ENCODE measurements around the gene TPP1. TPM values are rescaled to one million over a fixed set of nuclear protein-coding genes. Genes with fewer than 3 reads are reported as not detected.

TPP1 gene
- total RNA-seq, 4 donors from 2014 or later: 15.4 to 34.9 (median 27.8) TPM

DNA sequence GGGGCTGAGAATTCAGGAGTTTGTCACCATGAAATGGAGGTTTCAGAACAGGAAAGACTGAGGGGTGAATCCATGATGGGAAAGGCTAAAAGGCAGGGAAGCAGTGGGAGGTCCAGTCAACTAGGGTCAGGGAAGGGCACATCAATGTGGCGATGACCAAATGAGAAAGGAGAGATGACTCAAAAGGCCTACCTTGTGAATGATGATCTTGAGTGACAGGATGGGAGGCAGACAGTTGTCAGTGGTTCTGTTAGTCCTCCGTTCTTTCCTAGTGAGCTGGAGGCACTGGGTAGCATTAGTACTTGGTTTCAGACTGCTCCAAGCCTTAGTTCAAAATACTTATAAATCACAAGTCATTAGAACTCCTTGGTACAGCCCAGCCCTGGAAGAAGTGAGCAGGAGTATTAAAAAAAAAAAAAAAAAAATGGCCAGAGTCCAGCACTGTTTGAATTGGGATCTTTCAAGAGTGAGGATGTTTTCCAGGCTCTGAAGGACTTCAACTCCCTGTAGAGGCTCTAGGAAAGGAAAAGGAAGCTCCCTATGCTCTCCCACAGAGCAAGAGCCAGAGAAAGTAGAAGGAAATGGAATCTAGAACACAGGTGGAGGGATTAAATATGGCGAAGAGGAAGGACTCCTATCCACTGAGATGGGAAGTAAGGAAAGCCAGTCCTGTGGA, 44.7 kb upstream of the TPP1 start:
- TF ChIP-seq CTCF (IDR thresholded peaks at IDR 0.05) (no peak), POLR2A (IDR thresholded peaks at IDR 0.05) (no peak)
- 67 to 83% methylated on average over 2 to 3 of the region's 3 CpGs for WGBS, 2 donors
- no peak overlapping the region for H3K27ac ChIP-seq

DNA sequence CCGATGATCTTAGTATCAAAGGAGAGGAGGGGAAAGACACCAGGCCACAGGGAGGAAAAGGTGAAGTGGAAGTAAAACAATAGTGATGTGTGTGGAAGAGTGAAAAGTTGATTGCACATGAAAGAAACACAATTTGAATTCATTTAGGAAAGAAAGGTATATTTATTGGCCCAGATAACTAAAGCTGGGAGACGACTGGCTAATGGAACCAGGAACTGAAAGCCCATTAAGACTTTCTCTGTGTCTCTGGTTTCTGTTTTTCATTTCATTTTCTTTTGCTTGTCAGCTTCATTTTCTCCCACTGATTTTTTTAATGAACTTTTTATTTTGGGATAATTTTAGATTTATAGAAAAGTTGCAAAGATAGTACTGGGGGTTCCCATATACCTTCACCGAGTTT, 41.5 kb upstream of the TPP1 start:
- 71 to 84% methylated on average over 3 of the region's 3 CpGs for WGBS, 2 donors
- H3K4me3 ChIP-seq: no peak overlapping the region
- intact Hi-C loops (cut with DNase I): no loop called here
- H3K27ac ChIP-seq: no peak overlapping the region
- peaks cover 0 to 22% (median 0%) of the 10 kb centered on the region in 4 donors for H3K27me3 ChIP-seq
- no peak for TF ChIP-seq CTCF (IDR thresholded peaks at IDR 0.05)
- TF ChIP-seq POLR2A (IDR thresholded peaks at IDR 0.05): no peak
- peaks cover 0 to 7% (median 0%) of the 10 kb centered on the region in 3 donors for H3K4me1 ChIP-seq
- no peaks in the 10 kb centered on the region for H3K9me3 ChIP-seq
- no peaks in the 10 kb centered on the region for H3K36me3 ChIP-seq
- DNase-seq: no peak

More for the DNA sequence above, 44.7 kb upstream of the TPP1 start:
- Histone ChIP-seq H3K9me3 (no peaks in the 10 kb centered on the region), H3K36me3 (no peaks in the 10 kb centered on the region), H3K27me3 (no peaks in the 10 kb centered on the region), H3K4me3 (no peak overlapping the region), H3K4me1 (no peaks in the 10 kb centered on the region)
- intact Hi-C loops (cut with DNase I): no loop called here
- no peak for DNase-seq

DNA sequence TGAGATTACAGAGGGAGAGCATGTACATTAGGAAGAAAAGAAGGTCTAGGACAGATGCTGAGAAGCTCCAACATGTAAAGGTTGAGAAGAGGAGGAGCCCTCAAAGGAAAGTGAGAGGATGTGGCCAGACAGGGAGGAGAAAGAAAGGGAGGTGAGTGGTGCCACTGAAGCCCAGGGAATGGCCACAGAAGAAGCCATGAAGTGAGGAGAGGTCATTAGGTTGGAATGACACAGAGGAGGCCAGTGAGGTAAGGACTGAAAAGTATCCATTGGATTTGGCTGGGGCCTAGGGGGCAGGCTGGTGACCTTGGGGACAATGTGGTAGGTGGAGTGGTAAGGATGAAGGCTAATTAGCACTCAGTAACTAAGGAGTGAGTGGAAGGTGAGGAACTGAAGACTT, 39.4 kb upstream of the TPP1 start:
- no peak overlapping the region for H3K27ac ChIP-seq
- no peaks in the 10 kb centered on the region for H3K9me3 ChIP-seq
- no peaks in the 10 kb centered on the region for H3K36me3 ChIP-seq
- peaks cover 0 to 42% (median 0%) of the 10 kb centered on the region in 4 donors for H3K27me3 ChIP-seq
- intact Hi-C loops (cut with DNase I): no loop called here
- DNase-seq: no peak
- peaks cover 0 to 17% (median 0%) of the 10 kb centered on the region in 3 donors for H3K4me1 ChIP-seq
- TF ChIP-seq CTCF (IDR thresholded peaks at IDR 0.05): no peak
- TF ChIP-seq POLR2A (IDR thresholded peaks at IDR 0.05): no peak
- H3K4me3 ChIP-seq: no peak overlapping the region

DNA sequence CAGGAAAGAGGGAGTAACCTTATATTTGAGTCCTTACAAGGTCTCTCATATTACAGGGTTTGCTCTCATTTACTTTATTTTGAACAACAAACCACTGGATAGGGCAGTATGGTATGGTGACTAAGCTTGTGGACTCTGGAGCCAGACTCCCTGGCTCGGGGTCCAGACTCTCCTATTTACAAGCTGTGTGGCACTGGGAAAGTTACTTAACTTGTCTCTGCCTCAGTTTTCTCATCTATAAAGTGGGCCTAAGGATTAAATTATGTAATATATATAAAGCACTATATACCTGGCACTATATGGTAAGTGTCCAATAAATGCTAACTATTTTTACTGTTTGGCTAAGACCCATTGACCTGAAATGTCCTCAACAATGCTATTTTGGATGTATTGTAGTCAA, 38.1 kb upstream of the TPP1 start:
- TF ChIP-seq POLR2A (IDR thresholded peaks at IDR 0.05) (no peak), CTCF (IDR thresholded peaks at IDR 0.05) (no peak)
- intact Hi-C loops (cut with DNase I): no loop called here
- H3K4me1 ChIP-seq: peaks cover 0 to 21% (median 0%) of the 10 kb centered on the region in 3 donors
- no peak overlapping the region for H3K27ac ChIP-seq
- no peaks in the 10 kb centered on the region for H3K36me3 ChIP-seq
- H3K27me3 ChIP-seq: peaks cover 0 to 48% (median 0%) of the 10 kb centered on the region in 4 donors
- H3K9me3 ChIP-seq: no peaks in the 10 kb centered on the region
- H3K4me3 ChIP-seq: no peak overlapping the region
- no peak for DNase-seq
- WGBS, 2 donors: 63 to 80% methylated on average over 1 of the region's 1 CpG

GRCh38 chr11:6656936-6657335, 37.7 kb upstream of the TPP1 start:
- WGBS, 2 donors: 79% methylated on average over 5 of the region's 5 CpGs
- intact Hi-C loops (cut with DNase I): no loop called here
- DNase-seq: no peak

More at GRCh38 chr11:6656936-6657335, 37.7 kb upstream of the TPP1 start:
- no peaks in the 10 kb centered on the region for H3K9me3 ChIP-seq
- H3K27me3 ChIP-seq: peaks cover 0 to 48% (median 0%) of the 10 kb centered on the region in 4 donors
- TF ChIP-seq CTCF (IDR thresholded peaks at IDR 0.05): no peak
- no peak for TF ChIP-seq POLR2A (IDR thresholded peaks at IDR 0.05)
- H3K4me1 ChIP-seq: peaks cover 0 to 21% (median 0%) of the 10 kb centered on the region in 3 donors
- no peaks in the 10 kb centered on the region for H3K36me3 ChIP-seq
- H3K27ac ChIP-seq: no peak overlapping the region
- no peak overlapping the region for H3K4me3 ChIP-seq
